ENCODE measurements around the gene RPS19.
A peak's percentile ranks its signal among the peaks of the same experiment; 100 is the strongest.

The RPS19 gene

DNA sequence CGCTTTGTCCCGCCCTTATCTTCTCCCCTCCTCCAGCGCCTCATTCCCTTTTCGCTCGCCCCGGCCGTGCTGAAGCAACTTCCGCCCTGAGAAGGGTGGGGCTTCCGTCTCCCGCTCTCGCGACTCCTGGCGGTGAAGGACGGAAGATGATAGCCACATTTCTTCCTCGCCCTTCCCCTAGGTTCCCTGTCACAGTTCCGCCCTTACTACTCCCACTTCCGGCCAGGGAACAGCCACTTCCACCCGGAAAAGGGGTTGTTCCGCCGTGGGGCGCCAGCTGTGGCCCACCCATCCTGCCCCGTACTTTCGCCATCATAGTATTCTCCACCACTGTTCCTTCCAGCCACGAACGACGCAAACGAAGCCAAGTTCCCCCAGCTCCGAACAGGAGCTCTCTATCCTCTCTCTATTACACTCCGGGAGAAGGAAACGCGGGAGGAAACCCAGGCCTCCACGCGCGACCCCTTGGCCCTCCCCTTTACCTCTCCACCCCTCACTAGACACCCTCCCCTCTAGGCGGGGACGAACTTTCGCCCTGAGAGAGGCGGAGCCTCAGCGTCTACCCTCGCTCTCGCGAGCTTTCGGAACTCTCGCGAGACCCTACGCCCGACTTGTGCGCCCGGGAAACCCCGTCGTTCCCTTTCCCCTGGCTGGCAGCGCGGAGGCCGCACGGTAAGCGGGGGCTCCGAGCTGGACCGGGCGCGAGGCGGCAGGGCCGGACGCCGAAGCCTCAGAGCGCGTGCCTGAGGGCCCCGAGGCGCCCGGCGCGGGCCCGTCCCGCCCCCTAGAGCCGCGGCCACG is at the start of gene RPS19:
Gene RPS19 (plus strand): TSS at position 638 of the 801 bp plus-strand sequence. CDS start 520 bp downstream, outside the sequence.
- H3K4me3 ChIP-seq (ENCODE audit: low read depth, low read length) = peak within 1 kb of the TSS; percentile 99
- peaks cover 30% of the 10 kb centered on the region for H3K36me3 ChIP-seq (ENCODE audit: insufficient read depth, low read length)
- peak within 1 kb of the TSS; percentile 55 for H2AFZ ChIP-seq (ENCODE audit: low read length, unreplicated experiment)
- peaks cover 12% of the 10 kb centered on the region for H3K4me1 ChIP-seq (ENCODE audit: control insufficient read depth, insufficient read depth, low read length, unreplicated experiment)
- H3K79me2 ChIP-seq (ENCODE audit: control insufficient read depth, insufficient read depth, low read length, unreplicated experiment) = peaks cover 46% of the 10 kb centered on the region
- 0 out of 2 replicates have a peak, but pooled peaks cover 3% of the 10 kb centered on the region for H3K27me3 ChIP-seq (ENCODE audit: insufficient read depth, low read length)
- H3K27ac ChIP-seq (ENCODE audit: low read depth, low read length) = peak within 1 kb of the TSS; percentile 81

DNA sequence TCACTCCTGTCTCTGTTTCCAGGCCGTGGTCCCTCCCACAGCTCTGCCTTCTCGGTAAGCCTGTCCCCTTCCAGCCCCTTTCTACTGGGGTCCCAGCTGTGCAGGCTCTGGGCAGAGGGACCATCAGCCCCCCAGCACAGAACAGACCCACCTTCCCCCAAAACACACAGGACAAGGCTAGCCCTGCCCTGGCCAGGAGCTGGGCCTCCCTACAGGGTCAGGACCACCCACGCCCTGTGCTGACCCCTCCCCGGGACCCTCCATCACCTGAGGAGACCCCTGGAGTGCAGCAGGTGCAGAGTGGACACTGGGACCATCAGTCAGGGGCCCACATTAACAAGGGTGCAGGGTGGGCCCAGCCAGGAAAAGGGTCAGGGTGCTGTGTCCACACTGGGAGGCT is 49.8 kb upstream of the RPS19 start:
- Histone ChIP-seq H3K27me3 (ENCODE audit: insufficient read depth, low read length) (peaks cover 15% of the 10 kb centered on the region; the same call in 1 of the 2 replicates), H3K27ac (ENCODE audit: low read depth, low read length) (no peak overlapping the region), H3K4me1 (ENCODE audit: control insufficient read depth, insufficient read depth, low read length, unreplicated experiment) (no peaks in the 10 kb centered on the region), H3K4me3 (ENCODE audit: low read depth, low read length) (no peak overlapping the region), H3K79me2 (ENCODE audit: control insufficient read depth, insufficient read depth, low read length, unreplicated experiment) (no peaks in the 10 kb centered on the region), H2AFZ (ENCODE audit: low read length, unreplicated experiment) (no peak overlapping the region), H3K36me3 (ENCODE audit: insufficient read depth, low read length) (no peaks in the 10 kb centered on the region)

DNA sequence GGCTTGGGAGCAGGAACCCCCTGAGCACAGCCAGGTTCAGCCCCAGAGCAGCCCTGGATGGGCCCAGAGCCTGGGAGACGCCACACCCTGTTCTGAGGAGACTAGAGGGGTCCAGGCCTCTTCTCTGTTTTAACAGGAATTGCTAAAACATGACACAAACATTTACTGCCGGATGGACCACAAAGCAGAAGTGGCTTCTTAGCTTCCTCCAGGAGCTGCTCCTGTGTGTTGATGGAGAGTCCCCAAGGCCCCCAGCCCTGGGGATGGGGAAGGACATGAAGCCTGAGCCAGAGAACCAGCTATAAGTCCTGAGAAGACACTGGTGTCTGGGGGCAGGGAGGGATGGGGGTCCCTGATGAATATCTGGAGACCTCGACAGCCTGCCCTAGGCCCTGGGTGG is 49.0 kb upstream of the RPS19 start:
- H3K36me3 ChIP-seq (ENCODE audit: insufficient read depth, low read length) = no peaks in the 10 kb centered on the region
- H3K27ac ChIP-seq (ENCODE audit: low read depth, low read length) = no peak overlapping the region
- H3K4me3 ChIP-seq (ENCODE audit: low read depth, low read length) = no peak overlapping the region
- no peaks in the 10 kb centered on the region for H3K79me2 ChIP-seq (ENCODE audit: control insufficient read depth, insufficient read depth, low read length, unreplicated experiment)
- H2AFZ ChIP-seq (ENCODE audit: low read length, unreplicated experiment) = no peak overlapping the region
- H3K27me3 ChIP-seq (ENCODE audit: insufficient read depth, low read length) = peaks cover 12% of the 10 kb centered on the region; the same call in 1 of the 2 replicates
- H3K4me1 ChIP-seq (ENCODE audit: control insufficient read depth, insufficient read depth, low read length, unreplicated experiment) = no peaks in the 10 kb centered on the region

DNA sequence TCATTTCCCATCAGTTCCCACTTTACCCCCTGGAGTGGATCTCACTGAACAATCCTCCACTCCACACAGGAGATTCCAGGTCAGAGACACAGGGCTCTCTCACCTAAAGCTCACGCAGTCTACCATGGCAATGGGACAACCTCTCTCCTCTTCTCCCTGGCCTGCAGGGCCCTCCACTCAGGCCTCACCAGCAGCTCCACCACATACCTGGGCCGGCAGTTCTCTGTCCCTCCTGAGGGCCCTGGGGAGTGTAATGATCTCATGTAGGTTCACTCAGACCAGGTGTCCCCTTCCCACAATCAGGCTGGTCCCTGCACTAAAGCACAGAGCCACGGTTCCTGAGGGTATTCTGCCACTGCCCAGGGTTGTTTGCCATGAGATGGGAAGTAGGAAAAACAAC is 48.1 kb upstream of the RPS19 start:
- Histone ChIP-seq H3K79me2 (ENCODE audit: control insufficient read depth, insufficient read depth, low read length, unreplicated experiment) (no peaks in the 10 kb centered on the region), H3K4me1 (ENCODE audit: control insufficient read depth, insufficient read depth, low read length, unreplicated experiment) (no peaks in the 10 kb centered on the region), H3K27me3 (ENCODE audit: insufficient read depth, low read length) (peaks cover 12% of the 10 kb centered on the region; the same call in 1 of the 2 replicates), H3K27ac (ENCODE audit: low read depth, low read length) (no peak overlapping the region), H3K4me3 (ENCODE audit: low read depth, low read length) (no peak overlapping the region), H3K36me3 (ENCODE audit: insufficient read depth, low read length) (no peaks in the 10 kb centered on the region), H2AFZ (ENCODE audit: low read length, unreplicated experiment) (no peak overlapping the region)

DNA sequence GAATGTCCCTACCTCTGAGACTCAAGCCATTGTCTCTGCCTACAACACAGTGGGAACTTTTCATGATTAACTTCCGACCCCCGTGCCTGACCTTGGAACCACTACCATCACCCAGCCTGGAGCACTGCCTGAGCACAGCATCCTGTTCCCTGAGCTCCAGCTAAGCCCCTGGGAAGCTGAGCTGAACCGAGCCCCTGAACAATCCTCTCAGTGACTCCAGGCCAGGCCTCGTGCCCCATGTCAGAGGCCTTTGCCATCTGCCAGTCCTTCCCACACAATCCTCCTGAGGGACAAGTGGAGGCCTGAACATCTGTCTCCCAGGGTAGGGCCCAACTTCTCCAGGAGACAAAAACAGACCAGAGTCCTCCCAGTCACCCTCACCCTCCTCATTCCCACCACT is 46.1 kb upstream of the RPS19 start:
- Histone ChIP-seq H3K4me1 (ENCODE audit: control insufficient read depth, insufficient read depth, low read length, unreplicated experiment) (no peaks in the 10 kb centered on the region), H3K27ac (ENCODE audit: low read depth, low read length) (no peak overlapping the region), H3K79me2 (ENCODE audit: control insufficient read depth, insufficient read depth, low read length, unreplicated experiment) (no peaks in the 10 kb centered on the region), H2AFZ (ENCODE audit: low read length, unreplicated experiment) (no peak overlapping the region), H3K4me3 (ENCODE audit: low read depth, low read length) (no peak overlapping the region), H3K27me3 (ENCODE audit: insufficient read depth, low read length) (peaks cover 10% of the 10 kb centered on the region; the same call in 1 of the 2 replicates), H3K36me3 (ENCODE audit: insufficient read depth, low read length) (no peaks in the 10 kb centered on the region)

DNA sequence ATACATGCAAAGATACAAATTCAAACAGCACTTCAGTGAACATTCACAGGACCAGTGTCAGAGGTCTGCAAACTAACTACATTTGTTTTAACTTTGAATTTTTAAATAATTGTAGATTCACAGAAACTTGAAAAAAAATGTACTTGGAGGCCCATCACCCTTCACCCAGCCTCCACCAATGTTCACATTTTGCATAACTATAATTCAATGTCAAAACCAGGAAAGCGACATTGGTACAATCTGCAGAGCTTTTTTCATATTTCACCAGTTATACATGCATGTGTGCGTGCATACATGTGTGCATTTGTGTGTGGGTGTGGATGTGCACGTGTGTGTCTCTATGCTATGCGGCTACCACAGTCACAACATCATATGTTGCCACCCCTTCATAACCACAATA is 44.8 kb upstream of the RPS19 start:
- H2AFZ ChIP-seq (ENCODE audit: low read length, unreplicated experiment) = no peak overlapping the region
- no peak overlapping the region for H3K4me3 ChIP-seq (ENCODE audit: low read depth, low read length)
- no peak overlapping the region for H3K27ac ChIP-seq (ENCODE audit: low read depth, low read length)
- no peaks in the 10 kb centered on the region for H3K4me1 ChIP-seq (ENCODE audit: control insufficient read depth, insufficient read depth, low read length, unreplicated experiment)
- peaks cover 10% of the 10 kb centered on the region; the same call in 1 of the 2 replicates for H3K27me3 ChIP-seq (ENCODE audit: insufficient read depth, low read length)
- no peaks in the 10 kb centered on the region for H3K36me3 ChIP-seq (ENCODE audit: insufficient read depth, low read length)
- no peaks in the 10 kb centered on the region for H3K79me2 ChIP-seq (ENCODE audit: control insufficient read depth, insufficient read depth, low read length, unreplicated experiment)

DNA sequence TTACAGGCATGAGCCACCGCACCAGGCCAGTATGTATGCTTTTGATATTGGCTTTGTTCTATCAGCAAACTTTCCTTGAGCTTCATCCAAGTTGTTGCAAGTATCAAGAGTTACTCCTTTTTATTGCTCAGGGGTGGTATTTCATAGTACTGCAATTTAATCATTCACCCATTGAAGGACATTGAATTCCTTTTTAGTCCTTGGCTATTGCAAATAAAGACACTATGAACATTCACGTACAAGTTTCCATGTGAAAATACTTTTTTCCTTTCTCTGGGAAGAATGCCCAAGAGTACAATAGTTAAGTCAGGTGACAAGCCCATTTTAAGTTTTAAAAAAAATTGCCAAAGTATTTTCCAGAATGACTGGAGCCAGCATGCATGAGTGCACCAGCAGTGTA is 43.3 kb upstream of the RPS19 start:
- no peaks in the 10 kb centered on the region for H3K36me3 ChIP-seq (ENCODE audit: insufficient read depth, low read length)
- H3K27me3 ChIP-seq (ENCODE audit: insufficient read depth, low read length) = peaks cover 21% of the 10 kb centered on the region; the same call in 1 of the 2 replicates
- H2AFZ ChIP-seq (ENCODE audit: low read length, unreplicated experiment) = no peak overlapping the region
- H3K27ac ChIP-seq (ENCODE audit: low read depth, low read length) = no peak overlapping the region
- H3K79me2 ChIP-seq (ENCODE audit: control insufficient read depth, insufficient read depth, low read length, unreplicated experiment) = no peaks in the 10 kb centered on the region
- no peaks in the 10 kb centered on the region for H3K4me1 ChIP-seq (ENCODE audit: control insufficient read depth, insufficient read depth, low read length, unreplicated experiment)
- no peak overlapping the region for H3K4me3 ChIP-seq (ENCODE audit: low read depth, low read length)

DNA sequence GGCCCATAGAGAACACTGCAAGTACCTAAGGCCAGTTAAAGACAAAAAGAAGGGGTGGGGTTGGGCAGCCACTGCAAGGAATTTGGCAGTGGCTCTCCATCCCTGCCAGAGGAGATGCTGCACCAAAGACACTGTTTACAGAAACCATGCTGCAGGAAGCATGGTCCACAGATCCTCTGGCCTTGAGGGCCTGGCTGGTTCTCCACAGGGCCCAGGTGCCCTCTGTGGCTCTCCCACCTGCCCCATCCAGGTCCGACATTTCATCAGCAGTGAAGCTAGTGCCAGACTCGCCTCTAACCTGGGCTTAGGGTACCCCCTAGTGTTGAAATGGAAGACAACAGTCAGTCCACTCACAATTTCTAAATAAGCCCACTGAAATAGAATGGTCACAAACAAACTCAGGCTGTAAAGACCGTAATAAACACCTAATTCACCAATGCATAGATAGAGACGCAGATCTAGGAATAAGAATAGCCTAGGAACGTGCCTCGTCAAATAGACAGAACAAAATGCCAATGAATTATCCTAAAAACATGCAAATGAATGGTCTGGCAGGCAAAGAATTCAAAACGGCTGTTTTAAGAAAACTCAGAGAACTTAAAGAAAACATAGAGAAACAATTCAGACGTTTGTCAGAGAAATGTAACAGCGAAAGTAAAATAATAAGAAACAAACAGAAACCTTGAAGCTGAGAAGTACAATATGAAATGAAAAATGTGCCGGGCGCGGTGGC is 38.9 kb upstream of the RPS19 start:
- Histone ChIP-seq H3K27me3 (ENCODE audit: insufficient read depth, low read length) (peaks cover 36% of the 10 kb centered on the region), H3K4me1 (ENCODE audit: control insufficient read depth, insufficient read depth, low read length, unreplicated experiment) (no peaks in the 10 kb centered on the region), H3K36me3 (ENCODE audit: insufficient read depth, low read length) (no peaks in the 10 kb centered on the region), H3K4me3 (ENCODE audit: low read depth, low read length) (no peak overlapping the region), H3K27ac (ENCODE audit: low read depth, low read length) (no peak overlapping the region), H3K79me2 (ENCODE audit: control insufficient read depth, insufficient read depth, low read length, unreplicated experiment) (no peaks in the 10 kb centered on the region), H2AFZ (ENCODE audit: low read length, unreplicated experiment) (no peak overlapping the region)

DNA sequence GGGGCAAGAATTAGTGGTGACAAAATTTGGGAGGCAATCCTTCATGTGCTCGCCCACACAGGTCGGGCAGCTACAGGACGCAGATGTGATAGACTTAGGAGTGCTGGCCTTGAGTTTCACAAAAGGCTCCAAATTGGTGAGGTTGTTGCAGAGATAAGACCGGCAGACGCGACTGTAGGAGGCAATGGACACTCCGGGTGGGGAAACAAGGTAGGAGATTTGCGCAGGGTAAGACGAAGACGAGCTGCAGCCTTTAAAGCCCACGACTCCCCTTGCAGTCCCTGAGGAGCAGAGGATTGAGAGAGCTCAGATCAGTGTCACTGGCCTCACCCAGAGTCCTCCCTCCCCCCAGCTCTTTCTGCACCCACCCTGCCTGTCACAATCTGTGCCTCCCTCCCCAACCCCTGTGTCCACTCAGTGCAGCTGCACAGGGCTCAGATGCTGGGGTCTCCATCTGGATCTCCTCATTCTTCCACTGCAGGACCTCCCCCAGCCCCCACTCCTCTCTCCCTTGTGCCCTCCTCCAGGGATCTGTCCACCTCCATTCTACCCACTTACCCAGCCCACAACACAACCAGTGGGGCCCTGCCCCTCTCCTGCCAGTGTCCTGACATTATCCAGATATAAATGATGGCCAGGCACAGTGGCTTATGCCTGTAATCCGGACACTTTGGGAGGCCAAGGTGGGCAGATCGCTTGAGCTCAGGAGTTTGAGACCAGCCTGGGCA is 21.9 kb upstream of the RPS19 start:
- Histone ChIP-seq H3K36me3 (ENCODE audit: insufficient read depth, low read length) (no peaks in the 10 kb centered on the region), H3K4me3 (ENCODE audit: low read depth, low read length) (no peak overlapping the region), H2AFZ (ENCODE audit: low read length, unreplicated experiment) (no peak overlapping the region), H3K27me3 (ENCODE audit: insufficient read depth, low read length) (peaks cover 50% of the 10 kb centered on the region), H3K79me2 (ENCODE audit: control insufficient read depth, insufficient read depth, low read length, unreplicated experiment) (no peaks in the 10 kb centered on the region), H3K4me1 (ENCODE audit: control insufficient read depth, insufficient read depth, low read length, unreplicated experiment) (no peaks in the 10 kb centered on the region), H3K27ac (ENCODE audit: low read depth, low read length) (no peak overlapping the region)

DNA sequence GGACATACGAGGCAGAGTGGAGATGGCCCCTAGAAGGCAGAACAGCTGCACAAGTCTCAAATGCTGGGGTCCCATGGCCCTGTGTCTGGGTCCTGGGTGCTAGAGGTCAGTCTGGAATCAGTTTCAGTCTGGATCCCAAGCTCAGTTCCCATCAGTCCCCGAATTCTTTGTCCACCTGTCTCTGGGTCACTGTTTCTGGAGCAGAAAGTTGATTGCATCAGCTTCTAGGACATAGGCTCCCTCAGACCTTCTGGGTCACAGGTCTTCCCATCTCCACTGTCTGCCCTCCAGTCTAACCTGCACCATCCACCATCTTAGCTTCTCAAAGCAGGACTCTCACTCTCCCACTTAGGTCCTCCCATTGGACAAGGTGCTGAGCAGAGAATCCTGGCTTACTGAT is 20.8 kb upstream of the RPS19 start:
- Histone ChIP-seq H3K27me3 (ENCODE audit: insufficient read depth, low read length) (peaks cover 48% of the 10 kb centered on the region), H3K4me1 (ENCODE audit: control insufficient read depth, insufficient read depth, low read length, unreplicated experiment) (no peaks in the 10 kb centered on the region), H3K27ac (ENCODE audit: low read depth, low read length) (no peak overlapping the region), H3K79me2 (ENCODE audit: control insufficient read depth, insufficient read depth, low read length, unreplicated experiment) (no peaks in the 10 kb centered on the region), H3K4me3 (ENCODE audit: low read depth, low read length) (no peak overlapping the region), H3K36me3 (ENCODE audit: insufficient read depth, low read length) (no peaks in the 10 kb centered on the region), H2AFZ (ENCODE audit: low read length, unreplicated experiment) (no peak overlapping the region)
